Urothelium cell line (cell line): Measurements from ENCODE around the gene ZSCAN12.

ENCODE experiments used
- DNase-seq: peaks from one replicate; pipeline ENCODE4 v3.0.0; 2011; ENCODE audit warnings: low spot score, mixed read lengths
- FAIRE-seq: peaks from 2 replicates; lab custom pipeline; 2011; peaks lifted over from hg19 to GRCh38; lab: Jason Lieb, UNC

The ZSCAN12 gene

GRCh38 chr6:28333599-28334018, 65.9 kb downstream of the ZSCAN12 start:
- DNase-seq (no peak), FAIRE-seq (no peak)

GRCh38 chr6:28333047-28333446, 66.5 kb downstream of the ZSCAN12 start:
- DNase-seq (no peak), FAIRE-seq (no peak)

- no peak for FAIRE-seq
- DNase-seq: no peak
These were observed 69.5 kb downstream of the ZSCAN12 start for GRCh38 chr6:28330041-28330440.
